K562 treated with DMSO at 1 percent for 48 hours (cell line): Measurements from ENCODE around the gene TP53TG3C. TPM values are rescaled to one million over a fixed set of nuclear protein-coding genes. Genes with fewer than 3 reads are reported as not detected.

ENCODE experiments used
- total RNA-seq: library from RNA; unstranded; fragments of 300-600 nt; gene quantifications from 2 replicates; pipeline ENCODE4 v1.2.3, GENCODE V29; 2022; ENCODE audit warnings: low replicate concordance; ENCODE audit errors: extremely low read depth

The TP53TG3C gene
- total RNA-seq, result not detected in 2 replicates

GRCh38 chr16:33193926-33194325, at the start of gene TP53TG3C:
TP53TG3C (plus strand) TSS chr16:33194226; CDS start chr16:33194294, 68 bp downstream.

Other genes starting within 250 kb of the TP53TG3C start
- gene TP53TG3E, start 110.1 kb downstream of the TP53TG3C start, total RNA-seq, result not detected in 2 replicates
- not detected in 2 replicates for gene TP53TG3B, start 166.6 kb downstream of the TP53TG3C start, total RNA-seq